ENCODE results near the gene GINS3.

Gene GINS3

DNA sequence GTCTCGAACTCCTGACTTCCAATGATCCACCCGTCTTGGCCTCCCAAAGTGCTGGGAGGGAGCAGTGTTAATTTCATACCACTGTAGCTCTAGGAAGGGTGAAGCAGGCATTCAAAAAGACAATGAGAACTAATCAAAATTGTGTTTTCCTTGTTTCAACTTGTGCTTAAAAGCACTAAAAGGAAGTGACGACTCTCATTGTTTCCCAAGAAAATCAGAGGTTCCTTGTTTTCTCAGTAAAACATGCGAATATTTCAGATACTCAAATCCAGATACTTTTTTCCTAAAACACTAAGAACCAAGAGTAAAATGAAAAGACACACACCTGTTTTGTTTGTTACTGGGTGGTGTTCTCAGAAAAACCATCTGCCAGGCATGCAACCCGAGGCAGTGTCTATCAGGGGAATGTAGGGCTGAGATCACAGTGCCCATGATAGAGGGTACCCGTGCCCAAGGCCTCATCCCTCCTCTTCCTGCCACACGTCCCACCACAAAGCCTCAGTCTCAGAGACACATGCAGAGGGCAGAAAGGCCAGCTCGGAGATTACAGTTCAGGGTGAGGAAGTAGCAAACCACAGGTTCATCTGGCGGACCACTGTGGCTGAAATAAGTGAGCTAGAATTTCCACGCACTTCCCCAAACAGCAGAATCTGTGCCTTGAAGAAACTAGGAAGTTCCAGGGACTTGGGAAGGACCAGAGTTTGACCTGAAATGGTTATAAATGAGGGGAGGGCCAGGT is 33.7 kb downstream of the GINS3 start:
- peak in 1 of 3 experiments; percentile 16 for DNase-seq (ENCODE audit: low read depth in 3 of 3)

DNA sequence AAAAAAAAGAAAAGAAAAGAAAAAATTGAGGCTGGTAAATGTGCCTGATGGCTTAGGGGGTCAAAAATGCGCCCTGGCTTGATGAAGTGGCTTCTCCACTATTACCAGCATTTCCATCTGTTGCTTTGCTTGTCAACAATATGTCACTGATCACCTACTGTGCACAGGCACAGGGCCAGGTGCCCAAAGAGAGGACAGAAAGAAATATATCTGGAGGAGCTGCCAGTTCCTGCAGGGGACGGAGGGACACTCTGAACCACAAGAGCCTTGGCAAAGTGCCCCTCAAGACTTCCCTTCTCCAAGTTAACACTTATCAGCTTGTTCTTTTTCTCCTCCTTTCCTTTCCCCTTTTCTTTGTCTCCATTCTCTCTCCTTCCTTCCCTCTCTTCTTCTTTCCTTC is 34.7 kb downstream of the GINS3 start:
- DNase-seq (ENCODE audit: low read depth in 3 of 3) = no peak

DNA sequence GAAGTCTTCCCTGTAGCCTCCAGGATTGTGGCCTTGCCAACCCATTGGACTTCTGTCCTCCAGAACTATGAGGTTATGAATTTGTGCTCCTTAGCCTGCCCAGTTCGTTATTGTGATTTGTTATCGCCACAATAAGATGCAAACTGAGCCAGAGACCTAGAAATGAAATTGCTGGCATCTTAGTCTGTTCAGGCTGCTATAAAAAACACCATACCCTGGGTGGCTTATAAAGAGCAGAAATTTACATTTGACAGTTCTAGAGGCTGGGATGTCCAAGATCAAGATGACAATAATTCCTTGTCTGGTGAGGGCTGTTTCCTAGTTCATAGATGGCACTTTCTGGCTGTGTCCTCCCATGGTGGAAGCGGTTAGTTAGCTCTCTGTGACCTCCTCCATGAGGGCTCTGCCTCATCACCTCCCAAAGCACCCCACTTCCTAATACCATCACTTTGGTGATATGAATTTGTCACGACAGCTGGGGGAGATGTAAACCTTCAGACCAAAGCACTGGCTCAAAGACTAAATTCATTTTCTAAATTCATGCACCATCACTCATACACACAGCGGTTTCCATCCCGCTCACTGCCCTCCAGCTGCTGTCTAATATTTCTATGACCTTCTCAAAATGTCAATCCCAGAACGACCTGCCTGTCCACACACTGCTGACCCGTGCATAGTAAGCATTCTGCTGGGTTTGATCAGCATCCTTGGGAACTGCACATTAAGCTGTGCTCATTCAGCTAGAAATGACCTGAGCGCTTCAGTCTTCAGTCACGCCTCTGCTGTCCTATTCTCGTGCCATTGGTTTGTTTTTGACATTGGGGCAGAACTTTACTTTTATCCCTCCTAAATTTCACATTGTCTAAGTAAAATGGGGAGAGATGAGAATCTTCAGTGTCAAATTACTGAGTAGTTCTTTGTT is 36.6 kb downstream of the GINS3 start:
- DNase-seq (ENCODE audit: low read depth in 3 of 3) = no peak

DNA sequence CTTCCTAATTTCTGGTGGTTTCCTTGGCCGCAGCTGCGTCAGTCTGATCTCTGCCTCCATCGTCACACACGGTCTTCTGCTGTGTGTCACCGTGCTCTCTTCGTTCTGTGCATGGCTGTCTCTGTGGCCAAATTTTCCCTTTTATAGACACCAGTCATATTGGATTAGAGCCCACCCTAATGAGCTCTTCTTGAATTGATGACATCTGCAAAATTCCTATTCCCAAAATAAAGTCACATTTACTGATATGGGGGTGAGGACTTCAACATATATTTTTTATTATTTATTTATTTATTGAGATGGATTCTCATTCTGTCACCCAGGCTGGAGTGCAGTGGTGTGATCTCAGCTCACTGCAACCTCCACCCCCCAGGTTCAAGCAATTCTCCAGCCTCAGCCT is 38.4 kb downstream of the GINS3 start:
- DNase-seq (ENCODE audit: low read depth in 3 of 3) = no peak

DNA sequence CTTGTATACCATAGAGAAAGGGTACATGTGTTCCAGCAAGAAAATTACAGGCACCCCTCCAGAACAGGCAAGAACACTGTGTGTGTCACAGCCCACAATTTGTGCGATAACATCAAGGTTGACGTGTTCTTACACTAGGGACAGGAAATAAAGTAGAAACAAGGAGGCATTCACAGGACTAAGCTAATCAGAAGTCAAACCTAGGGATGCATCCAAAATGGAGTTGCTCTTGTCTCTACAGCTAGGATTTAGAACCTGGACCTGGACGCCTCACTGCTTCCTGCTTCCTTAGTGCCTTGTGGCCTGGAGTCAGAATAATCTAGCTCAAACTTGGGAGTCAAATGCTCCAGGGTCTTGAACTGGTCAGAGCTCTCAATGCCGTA is 41.3 kb downstream of the GINS3 start:
- no peak for DNase-seq (ENCODE audit: low read depth in 3 of 3)

DNA sequence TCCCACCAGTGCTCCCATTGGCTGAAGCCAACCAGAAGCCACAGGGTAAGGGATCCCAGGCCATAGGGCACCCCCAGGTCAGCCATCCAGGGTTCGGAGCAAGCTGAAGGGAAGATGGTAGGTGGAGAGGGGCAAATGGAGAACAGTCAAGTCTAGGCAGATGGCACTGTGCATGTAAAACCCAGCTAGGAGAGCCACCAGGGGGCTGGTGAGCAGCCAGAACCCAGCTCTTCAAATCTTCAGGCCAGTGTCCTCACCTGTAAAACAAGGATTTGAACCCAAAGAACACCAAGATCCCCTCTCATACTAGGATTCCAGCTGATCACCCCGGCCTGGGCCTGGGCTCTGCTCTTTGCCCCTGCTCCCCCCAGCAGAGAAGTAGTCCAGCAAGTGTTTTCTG is 43.5 kb downstream of the GINS3 start:
- no peak for DNase-seq (ENCODE audit: low read depth in 3 of 3)

DNA sequence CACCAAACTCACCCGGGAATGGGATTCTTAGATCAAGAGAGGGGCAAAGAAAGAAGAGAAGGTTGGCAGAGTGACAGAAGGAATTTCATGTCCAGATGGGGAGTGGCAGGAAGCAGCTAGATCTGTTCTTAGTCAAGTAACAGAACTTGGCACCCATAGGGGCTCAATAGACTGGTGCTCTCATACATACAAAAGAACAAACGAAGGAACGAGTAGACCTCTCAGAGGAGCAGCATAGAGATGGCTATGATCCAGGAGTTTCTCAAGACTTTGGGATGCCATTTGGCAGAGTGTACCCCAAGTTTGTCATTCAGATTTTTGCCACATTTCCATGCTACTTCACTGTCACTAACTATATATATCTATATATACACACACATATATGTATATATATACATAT is 47.9 kb downstream of the GINS3 start:
- DNase-seq (ENCODE audit: low read depth in 3 of 3) = no peak

DNA sequence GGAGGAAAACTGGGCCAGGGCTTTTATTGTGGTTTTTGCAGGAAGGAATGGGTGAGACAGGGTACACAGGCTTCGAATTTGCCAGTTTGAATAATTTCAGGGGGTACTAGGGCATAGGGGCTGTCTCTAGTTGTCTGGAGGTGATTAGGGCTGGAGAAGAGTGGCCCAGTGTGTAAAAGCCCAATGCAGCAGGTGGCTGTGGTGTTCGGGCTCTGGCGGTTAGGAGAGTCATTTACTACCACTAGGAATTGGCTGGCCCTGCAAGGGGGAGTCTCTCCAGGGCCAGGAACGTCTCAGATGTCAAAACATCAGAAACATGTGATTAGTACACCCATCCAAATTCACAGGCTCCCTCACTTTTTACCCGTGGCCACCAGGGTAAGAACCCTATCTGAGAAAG is 50.3 kb downstream of the GINS3 start:
- no peak for DNase-seq (ENCODE audit: low read depth in 3 of 3)

DNA sequence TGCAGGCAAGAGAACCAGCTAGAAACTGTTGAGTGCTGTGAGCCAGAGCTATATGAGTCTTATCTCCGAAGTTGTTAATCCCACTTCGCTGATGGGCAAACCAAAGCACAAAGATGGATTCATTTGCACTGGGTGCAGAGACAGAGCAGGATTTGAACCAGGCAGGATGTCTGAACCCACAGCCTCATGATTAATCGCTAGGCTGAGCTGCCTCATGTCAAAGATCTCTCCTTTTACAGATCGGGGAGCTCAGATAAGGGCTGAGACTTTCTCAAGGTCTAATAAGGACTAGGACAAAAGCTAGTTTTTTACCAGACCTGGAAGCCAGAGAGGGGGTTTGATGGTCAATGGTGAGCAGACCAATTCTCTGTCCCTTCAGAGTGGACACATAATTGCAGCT is 51.5 kb downstream of the GINS3 start:
- no peak for DNase-seq (ENCODE audit: low read depth in 3 of 3)

DNA sequence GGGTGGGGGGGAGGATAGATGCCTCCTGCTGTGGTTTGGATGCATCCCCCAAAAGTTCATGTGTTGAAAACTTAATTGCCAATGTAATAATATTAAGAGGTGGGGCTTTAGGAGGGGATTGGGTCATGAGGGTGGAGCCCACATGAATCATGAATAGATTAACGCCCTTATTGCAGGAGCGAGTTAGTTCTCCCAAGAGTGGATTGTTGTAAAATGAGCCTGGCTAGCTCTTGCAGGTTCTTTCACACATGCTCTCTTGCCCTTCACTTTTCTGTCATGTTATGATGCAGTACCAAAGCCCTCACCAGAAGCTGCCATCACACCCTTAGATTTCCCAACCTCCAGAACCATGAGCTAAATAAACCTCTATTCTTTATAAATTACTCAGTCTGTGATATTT is 52.0 kb downstream of the GINS3 start:
- DNase-seq (ENCODE audit: low read depth in 3 of 3) = no peak

DNA sequence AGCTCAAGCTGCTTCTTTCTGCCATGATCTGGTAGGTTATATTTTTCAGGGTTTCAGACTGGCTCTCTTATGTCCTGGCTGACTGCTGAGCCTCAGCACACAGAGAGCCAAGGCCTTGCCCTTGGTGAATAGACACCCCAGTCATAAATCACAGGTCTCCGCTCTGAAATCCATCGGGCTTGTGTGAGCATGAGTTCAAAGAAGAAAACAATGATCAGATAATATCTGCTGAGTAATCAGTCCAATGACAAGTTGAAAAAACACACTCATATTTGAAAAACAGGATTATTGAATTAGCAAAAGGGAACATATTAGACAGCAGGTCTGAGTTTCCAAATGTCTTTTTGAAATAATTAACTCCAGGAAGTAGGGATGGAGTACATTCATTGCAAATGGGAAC is 56.6 kb downstream of the GINS3 start:
- no peak for DNase-seq (ENCODE audit: low read depth in 3 of 3)

DNA sequence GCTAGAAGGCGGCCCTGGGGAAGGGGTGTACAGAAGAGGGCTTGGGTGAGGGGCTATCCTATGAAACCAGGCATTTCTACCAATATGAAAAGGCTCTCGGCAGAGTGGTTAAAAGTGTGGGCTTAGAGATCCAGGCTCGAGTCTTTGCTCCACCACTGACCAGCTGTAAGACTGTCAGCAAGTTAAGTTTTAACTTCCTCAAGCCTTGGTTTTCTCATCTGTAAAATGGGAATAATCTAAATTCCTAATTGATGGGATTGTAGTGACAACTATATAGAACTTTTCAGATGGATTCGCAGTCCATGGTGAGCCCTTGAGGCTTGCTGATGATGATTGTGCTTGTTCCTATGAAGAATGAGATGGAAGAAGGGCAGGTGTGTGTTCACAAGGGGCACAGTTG is 57.0 kb downstream of the GINS3 start:
- DNase-seq (ENCODE audit: low read depth in 3 of 3) = no peak

DNA sequence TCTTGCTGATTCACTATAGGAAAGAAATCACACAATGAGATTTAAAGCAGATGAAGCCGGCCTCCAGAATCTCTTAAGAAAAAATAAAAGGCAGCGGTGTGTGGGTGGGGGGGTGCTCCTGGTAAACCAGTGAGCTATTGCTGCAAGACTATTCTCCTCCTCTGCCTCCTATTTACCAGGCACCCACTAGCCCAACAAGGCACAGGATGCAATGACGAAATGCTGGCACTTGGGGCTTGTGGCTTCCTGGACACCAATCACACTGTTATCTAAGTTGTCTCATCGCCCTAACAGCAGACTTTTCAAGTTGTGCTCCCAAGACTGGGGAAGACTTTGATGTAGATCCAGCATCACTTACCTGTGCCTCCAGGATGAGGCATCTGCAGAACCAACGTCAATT is 57.5 kb downstream of the GINS3 start:
- no peak for DNase-seq (ENCODE audit: low read depth in 3 of 3)

DNA sequence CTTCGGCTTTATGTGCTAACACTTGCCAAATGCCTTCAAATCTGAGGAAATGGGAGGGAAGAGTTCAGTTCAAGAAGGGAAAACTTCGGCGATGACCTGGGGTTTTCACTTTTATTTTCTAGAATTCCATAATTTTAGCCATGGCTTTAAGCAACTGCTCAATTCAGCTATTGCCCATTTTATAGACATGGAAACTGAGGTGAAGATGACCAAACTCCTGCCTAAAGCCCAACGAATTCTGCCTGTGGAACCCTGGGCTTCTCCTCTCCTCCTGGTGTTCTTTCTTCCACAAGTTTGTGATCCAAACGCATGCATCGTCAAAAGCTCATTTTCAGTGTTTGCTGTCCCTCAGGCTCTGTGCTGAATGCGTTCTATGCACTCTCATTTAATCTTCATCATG is 58.3 kb downstream of the GINS3 start:
- DNase-seq (ENCODE audit: low read depth in 3 of 3) = no peak

DNA sequence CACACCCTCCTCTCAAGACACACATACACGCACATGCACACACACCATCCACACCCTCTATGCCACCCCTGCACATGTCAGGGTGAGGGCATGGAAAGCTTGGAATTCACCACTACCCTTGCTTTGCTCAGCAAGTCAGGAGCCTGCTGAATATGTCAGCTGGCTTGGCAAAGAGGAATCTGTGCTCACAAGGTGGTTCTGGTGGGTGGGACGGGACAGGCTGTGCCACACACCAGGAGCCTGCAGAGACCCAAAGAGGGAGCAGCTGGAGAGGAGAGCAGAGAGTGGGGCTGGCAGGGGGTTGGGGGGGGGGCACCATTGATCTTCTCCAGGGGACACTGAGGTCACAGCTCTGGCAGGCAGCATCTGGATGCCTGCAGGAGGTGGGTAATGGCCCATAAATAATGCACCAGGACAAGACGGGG is 59.0 kb downstream of the GINS3 start:
- no peak for DNase-seq (ENCODE audit: low read depth in 3 of 3)

DNA sequence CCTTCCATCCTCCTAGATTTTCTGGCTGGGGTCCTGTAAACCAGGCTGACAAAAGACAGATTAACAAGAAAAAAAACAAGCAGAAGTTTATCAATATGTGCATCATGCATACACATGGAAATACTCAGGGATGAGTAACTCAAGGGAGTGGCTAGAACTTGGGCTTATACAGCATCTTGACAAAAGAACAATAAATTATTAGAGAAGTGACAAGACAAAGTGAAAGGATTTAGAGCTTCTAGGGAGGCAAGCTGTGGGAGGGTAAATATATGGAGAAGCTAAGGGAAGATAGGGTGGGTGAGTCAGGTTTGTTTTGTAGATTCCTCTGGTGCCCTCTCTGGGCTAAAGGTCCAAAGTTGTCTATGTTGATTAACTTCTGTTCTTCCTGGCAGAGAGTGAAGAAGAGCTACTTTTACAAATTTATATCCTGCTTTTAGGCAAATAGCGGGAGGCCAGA is 59.7 kb downstream of the GINS3 start:
- no peak for DNase-seq (ENCODE audit: low read depth in 3 of 3)

DNA sequence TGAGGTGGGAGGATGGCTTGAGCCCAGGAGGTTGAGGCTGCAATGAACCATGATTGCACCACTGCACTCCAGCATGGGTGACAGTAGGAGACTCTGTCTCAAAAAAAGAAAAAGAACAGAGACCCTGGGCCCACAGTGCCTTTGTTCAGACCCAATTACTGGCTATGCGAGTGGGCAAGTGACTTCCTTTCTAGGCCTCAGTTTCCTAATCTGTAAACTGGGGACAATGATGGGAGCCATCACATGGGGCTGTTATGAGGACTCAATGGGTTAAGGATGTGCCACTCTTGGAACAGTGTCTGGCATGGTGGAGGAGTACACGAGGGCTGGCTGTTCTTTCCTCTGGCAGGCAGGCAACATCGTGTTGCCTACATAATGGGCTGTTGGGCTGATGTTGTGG is 60.4 kb downstream of the GINS3 start:
- DNase-seq (ENCODE audit: low read depth in 3 of 3) = no peak

DNA sequence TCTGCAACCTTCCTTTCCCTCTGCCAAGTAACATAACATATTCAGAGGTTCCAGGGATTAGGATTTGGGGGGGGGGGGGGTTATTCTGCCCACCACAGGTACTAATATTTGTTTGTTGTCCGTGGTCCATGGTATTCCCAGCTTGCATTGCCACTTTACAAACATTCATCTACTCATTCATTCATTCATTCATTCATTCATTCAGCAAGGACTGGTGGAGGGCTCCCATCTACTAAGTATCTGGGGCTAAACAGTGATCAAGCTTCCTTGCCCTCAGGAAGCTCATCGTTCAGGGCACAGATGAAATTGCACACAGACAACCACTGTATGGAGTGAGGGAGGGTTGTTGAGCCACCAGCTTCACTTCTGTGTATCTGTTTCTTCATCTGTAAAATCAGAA is 61.9 kb downstream of the GINS3 start:
- no peak for DNase-seq (ENCODE audit: low read depth in 3 of 3)

DNA sequence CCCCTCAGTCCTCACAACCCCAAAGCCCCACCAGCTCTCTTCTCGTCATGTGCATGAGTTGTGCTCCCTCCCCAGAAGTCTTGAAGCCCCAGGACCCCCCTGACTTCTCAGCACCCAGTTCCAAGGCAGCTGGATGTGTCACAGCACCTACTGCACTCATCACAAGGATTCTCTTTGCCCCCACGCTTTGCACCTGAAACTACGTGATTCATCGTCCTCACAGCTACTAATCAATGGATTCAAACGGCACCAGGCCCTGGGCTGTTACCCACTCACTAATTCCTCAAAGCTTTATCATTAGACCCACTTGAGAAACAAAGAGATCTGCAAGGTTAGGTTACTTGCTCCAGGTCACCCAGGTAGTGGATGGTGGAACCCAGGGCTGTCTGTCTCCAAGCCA is 62.6 kb downstream of the GINS3 start:
- DNase-seq (ENCODE audit: low read depth in 3 of 3) = no peak
